Osteocyte (in vitro differentiated cells): ENCODE measurements around the gene ITGB7. TPM values are rescaled to one million over a fixed set of nuclear protein-coding genes. Genes with fewer than 3 reads are reported as not detected.

ENCODE experiments used
- DNase-seq: peaks from one replicate; pipeline ENCODE4 v3.0.0; 2021; ENCODE audit warnings: mixed read lengths; ENCODE audit not compliant: unreplicated experiment; ENCODE audit errors: extremely low spot score
- H3K27ac Mint-ChIP-seq: one replicate; pipeline ENCODE4 v1.8.0; 2021; ENCODE audit warnings: mild to moderate bottlenecking, mixed read lengths; ENCODE audit not compliant: unreplicated experiment
- H3K27me3 Mint-ChIP-seq: one replicate; pipeline ENCODE4 v1.8.0; 2021; ENCODE audit warnings: mixed read lengths; ENCODE audit not compliant: unreplicated experiment
- H3K36me3 Mint-ChIP-seq: one replicate; pipeline ENCODE4 v1.8.0; 2021; ENCODE audit warnings: mixed read lengths; ENCODE audit not compliant: unreplicated experiment
- H3K4me1 Mint-ChIP-seq: one replicate; pipeline ENCODE4 v1.8.0; 2021; ENCODE audit warnings: mixed read lengths; ENCODE audit not compliant: unreplicated experiment
- H3K4me3 Mint-ChIP-seq: one replicate; pipeline ENCODE4 v1.8.0; 2021; ENCODE audit warnings: mild to moderate bottlenecking, moderate library complexity, mixed read lengths; ENCODE audit not compliant: unreplicated experiment
- H3K9me3 Mint-ChIP-seq: one replicate; pipeline ENCODE4 v1.8.0; 2021; ENCODE audit warnings: mixed read lengths; ENCODE audit not compliant: unreplicated experiment
- total RNA-seq: library from RNA; stranded (reverse); gene quantifications from 2 replicates; pipeline ENCODE4 v1.2.1, GENCODE V29; 2021
- TF ChIP-seq, protein P1 (sequence below): fragments of 200-600 bp; sonication (generic); IDR thresholded peaks from 2 replicates; pipeline ENCODE4 v1.5.0; 2021; ENCODE audit warnings: antibody characterized with exemption, mild to moderate bottlenecking, moderate library complexity

Gene ITGB7
- total RNA-seq, 1 donor from 2014 or later: 0.83 TPM

DNA sequence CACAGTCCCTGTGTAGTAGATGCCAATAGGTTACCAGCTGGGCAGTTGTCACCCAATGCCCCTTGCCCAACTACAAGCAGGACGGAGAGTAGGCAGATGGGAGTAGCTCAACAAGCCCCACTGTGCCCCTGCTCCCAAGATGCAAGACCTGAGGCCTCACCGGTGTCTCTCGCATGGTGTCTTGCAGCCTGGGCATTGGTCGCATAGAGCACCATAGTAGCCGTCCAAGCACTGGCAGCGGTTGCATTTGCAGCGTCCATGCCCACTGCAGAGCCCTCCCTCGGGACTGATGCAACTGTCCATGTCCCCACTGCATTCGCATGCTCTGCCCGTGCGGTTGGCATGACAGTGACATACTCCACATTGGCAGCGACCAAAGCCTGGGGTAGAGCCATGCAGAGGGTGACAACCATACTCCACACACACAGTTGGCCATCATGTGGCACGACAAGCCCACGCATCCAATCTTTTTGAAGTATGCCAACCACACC lies 14.5 kb downstream of the ITGB7 start:
- Mint-ChIP-seq H3K4me3 (no peak overlapping the region), H3K9me3 (no peaks in the 10 kb centered on the region), H3K4me1 (peaks cover 7% of the 10 kb centered on the region), H3K27me3 (no peaks in the 10 kb centered on the region), H3K36me3 (peaks cover 10% of the 10 kb centered on the region), H3K27ac (no peak overlapping the region)
- TF ChIP-seq, protein P1, sequence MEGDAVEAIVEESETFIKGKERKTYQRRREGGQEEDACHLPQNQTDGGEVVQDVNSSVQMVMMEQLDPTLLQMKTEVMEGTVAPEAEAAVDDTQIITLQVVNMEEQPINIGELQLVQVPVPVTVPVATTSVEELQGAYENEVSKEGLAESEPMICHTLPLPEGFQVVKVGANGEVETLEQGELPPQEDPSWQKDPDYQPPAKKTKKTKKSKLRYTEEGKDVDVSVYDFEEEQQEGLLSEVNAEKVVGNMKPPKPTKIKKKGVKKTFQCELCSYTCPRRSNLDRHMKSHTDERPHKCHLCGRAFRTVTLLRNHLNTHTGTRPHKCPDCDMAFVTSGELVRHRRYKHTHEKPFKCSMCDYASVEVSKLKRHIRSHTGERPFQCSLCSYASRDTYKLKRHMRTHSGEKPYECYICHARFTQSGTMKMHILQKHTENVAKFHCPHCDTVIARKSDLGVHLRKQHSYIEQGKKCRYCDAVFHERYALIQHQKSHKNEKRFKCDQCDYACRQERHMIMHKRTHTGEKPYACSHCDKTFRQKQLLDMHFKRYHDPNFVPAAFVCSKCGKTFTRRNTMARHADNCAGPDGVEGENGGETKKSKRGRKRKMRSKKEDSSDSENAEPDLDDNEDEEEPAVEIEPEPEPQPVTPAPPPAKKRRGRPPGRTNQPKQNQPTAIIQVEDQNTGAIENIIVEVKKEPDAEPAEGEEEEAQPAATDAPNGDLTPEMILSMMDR: no peak
- DNase-seq: no peak

DNA sequence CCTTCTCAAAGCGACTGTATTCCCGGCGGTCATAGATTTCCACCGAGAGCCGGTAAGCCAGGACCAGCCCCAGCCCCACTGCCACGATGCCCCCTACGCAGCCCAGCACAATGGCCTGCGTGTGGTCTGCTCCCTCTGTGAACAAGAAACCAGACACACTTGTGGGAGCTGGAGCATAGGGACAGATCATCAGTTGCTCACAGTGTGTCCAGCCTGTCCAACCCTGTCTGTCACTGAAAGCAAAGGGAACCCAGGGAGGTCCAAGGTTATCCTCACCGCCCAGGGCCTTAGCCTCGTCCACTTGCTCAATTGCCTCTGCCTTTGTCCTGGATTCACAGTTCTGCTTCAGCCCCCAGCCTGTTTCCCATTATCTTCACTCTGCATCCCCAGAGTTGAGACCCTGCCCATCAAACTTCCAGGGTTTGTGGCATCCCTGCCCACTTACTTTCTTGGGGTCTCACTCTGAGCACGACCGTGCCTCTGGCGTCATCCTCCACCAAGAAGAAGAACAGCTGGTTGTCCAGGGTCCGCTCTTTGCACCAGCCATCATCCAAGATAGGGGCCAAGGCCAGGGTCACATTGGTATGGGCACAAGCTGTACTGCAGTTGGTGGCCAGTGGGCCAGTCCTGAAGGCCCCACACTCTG lies 15.0 kb downstream of the ITGB7 start:
- no peaks in the 10 kb centered on the region for H3K27me3 Mint-ChIP-seq
- no peak overlapping the region for H3K4me3 Mint-ChIP-seq
- TF ChIP-seq, protein P1: no peak
- H3K4me1 Mint-ChIP-seq: peaks cover 7% of the 10 kb centered on the region
- H3K9me3 Mint-ChIP-seq: no peaks in the 10 kb centered on the region
- DNase-seq: no peak
- H3K36me3 Mint-ChIP-seq: peaks cover 16% of the 10 kb centered on the region
- no peak overlapping the region for H3K27ac Mint-ChIP-seq

GRCh38 chr12:53191096-53191884 lies 15.8 kb downstream of the ITGB7 start:
- DNase-seq: no peak
- H3K9me3 Mint-ChIP-seq: no peaks in the 10 kb centered on the region
- H3K4me3 Mint-ChIP-seq: no peak overlapping the region
- H3K36me3 Mint-ChIP-seq: peaks cover 22% of the 10 kb centered on the region
- H3K27me3 Mint-ChIP-seq: no peaks in the 10 kb centered on the region
- H3K4me1 Mint-ChIP-seq: peaks cover 7% of the 10 kb centered on the region
- no peak overlapping the region for H3K27ac Mint-ChIP-seq
- TF ChIP-seq, protein P1: no peak

GRCh38 chr12:53190108-53190729 lies 16.8 kb downstream of the ITGB7 start:
- Mint-ChIP-seq H3K27me3 (no peaks in the 10 kb centered on the region), H3K36me3 (peaks cover 32% of the 10 kb centered on the region), H3K27ac (no peak overlapping the region), H3K4me3 (no peak overlapping the region), H3K9me3 (no peaks in the 10 kb centered on the region), H3K4me1 (peaks cover 7% of the 10 kb centered on the region)
- TF ChIP-seq, protein P1: peak; percentile 64
- DNase-seq: no peak
